SK-N-SH (cell line): ENCODE results near the gene MAP3K13. TPM values are rescaled to one million over a fixed set of nuclear protein-coding genes. Genes with fewer than 3 reads are reported as not detected.

Experiments
- CTCF ChIA-PET: fragments of 300-600, 350-600 bp; formaldehyde crosslinking; extraction: SDS; loops from one replicate; lab custom pipeline; 2021; lab: Yijun Ruan, JAX
- POLR2A ChIA-PET: fragments of 350-600 bp; sonication (Branson Sonifier 250); formaldehyde crosslinking; extraction: SDS; loops from one replicate; lab custom pipeline; 2020; ENCODE audit warnings: antibody characterized with exemption, inconsistent platforms; lab: Yijun Ruan, JAX
- DNase-seq: peaks from one replicate; pipeline ENCODE4 v3.0.0; 2012
- H2AFZ ChIP-seq: fragments of 200-600 bp; sonication (generic); 2 replicates; pipeline ENCODE4 v1.8.1; 2016; ENCODE audit warnings: antibody characterized with exemption, mild to moderate bottlenecking, low read depth
- H3F3A ChIP-seq: fragments of 200-600 bp; sonication (generic); replicated peaks from 2 replicates; pipeline ENCODE3; 2016; ENCODE audit warnings: antibody characterized with exemption, mild to moderate bottlenecking; ENCODE audit not compliant: insufficient read depth
- H3K27ac ChIP-seq, 2 experiments: fragments of 200-500 bp in 1 of 2; fragments of 200-600 bp in 1 of 2; sonication (Bioruptor generic) in 1 of 2; sonication (generic), shearing (Covaris generic) in 1 of 2; 2 replicates each; pipeline versions ENCODE4 v1.5.1 to v1.6.1; 2014 to 2016; ENCODE audit warnings: low read depth in 2 of 2, inconsistent platforms in 1 of 2, low read length in 1 of 2, mild to moderate bottlenecking in 1 of 2, mixed read lengths in 1 of 2
- H3K27me3 ChIP-seq: fragments of 200-600 bp; sonication (generic), shearing (Covaris generic); 2 replicates; pipeline ENCODE4 v1.6.1; 2016; ENCODE audit warnings: mixed run types; ENCODE audit not compliant: insufficient read depth
- H3K36me3 ChIP-seq, 2 experiments: fragments of 200-500 bp in 1 of 2; fragments of 200-600 bp in 1 of 2; sonication (Bioruptor generic) in 1 of 2; sonication (generic) in 1 of 2; replicated peaks in 1 of 2; 2 replicates each; pipeline versions ENCODE3 to v1.5.1; 2014 to 2016; ENCODE audit warnings: low read length in 1 of 2, mild to moderate bottlenecking in 1 of 2; ENCODE audit not compliant: insufficient read depth in 2 of 2, control insufficient read depth in 1 of 2
- H3K4me1 ChIP-seq, 2 experiments: fragments of 200-500 bp in 1 of 2; fragments of 200-600 bp in 1 of 2; sonication (Bioruptor generic) in 1 of 2; sonication (generic), shearing (Covaris generic) in 1 of 2; 2 replicates each; pipeline versions ENCODE4 v1.5.1 to v1.6.1; 2014 to 2016; ENCODE audit warnings: low read depth in 1 of 2, low read length in 1 of 2, mixed run types in 1 of 2; ENCODE audit not compliant: insufficient read depth in 2 of 2, control insufficient read depth in 1 of 2
- H3K4me2 ChIP-seq: fragments of 200-600 bp; sonication (generic), shearing (Covaris generic); 2 replicates; pipeline ENCODE4 v1.6.1; 2017; ENCODE audit warnings: mixed run types
- H3K4me3 ChIP-seq, 2 experiments: fragments of 200-500 bp in 1 of 2; fragments of 200-600 bp in 1 of 2; sonication (Bioruptor generic) in 1 of 2; sonication (generic), shearing (Covaris generic) in 1 of 2; 2 replicates each; pipeline versions ENCODE4 v1.5.1 to v1.8.1; 2014 to 2016; ENCODE audit warnings: low read depth in 2 of 2, inconsistent platforms in 1 of 2, low read length in 1 of 2, mild to moderate bottlenecking in 1 of 2, mixed read lengths in 1 of 2, moderate library complexity in 1 of 2
- H3K79me2 ChIP-seq: fragments of 200-600 bp; sonication (generic); 2 replicates; pipeline ENCODE4 v1.8.1; 2017; ENCODE audit warnings: mild to moderate bottlenecking; ENCODE audit not compliant: insufficient read depth
- H3K9ac ChIP-seq: fragments of 200-600 bp; sonication (generic); 2 replicates; pipeline ENCODE4 v1.6.1; 2017; ENCODE audit warnings: mixed run types
- H3K9me2 ChIP-seq: fragments of 200-600 bp; sonication (generic); 2 replicates; pipeline ENCODE4 v1.6.1; 2017; ENCODE audit warnings: mixed run types
- H3K9me3 ChIP-seq: fragments of 200-600 bp; sonication (generic); 2 replicates; pipeline ENCODE4 v1.6.1; 2017; ENCODE audit warnings: mixed run types, mild to moderate bottlenecking, moderate library complexity
- H4K20me1 ChIP-seq: fragments of 200-600 bp; sonication (generic); 2 replicates; pipeline ENCODE4 v1.6.1; 2017; ENCODE audit warnings: mild to moderate bottlenecking, mixed run types; ENCODE audit not compliant: insufficient read depth
- ELF1 ChIP-seq: IDR thresholded peaks from 2 replicates; pipeline ENCODE4 v1.4.0; 2012
- EP300 ChIP-seq, 2 experiments: IDR thresholded peaks; 2 replicates each; pipeline versions ENCODE4 v1.4.0 to v1.6.1; 2012; ENCODE audit warnings: borderline replicate concordance in 1 of 2, low read depth in 1 of 2, low read length in 1 of 2
- FOSL2 ChIP-seq: IDR thresholded peaks from 2 replicates; pipeline ENCODE4 v1.4.0; 2012; ENCODE audit warnings: low read depth, mild to moderate bottlenecking, moderate library complexity, borderline replicate concordance
- FOXJ3 ChIP-seq: sonication (generic); formaldehyde crosslinking; IDR thresholded peaks from 2 replicates; pipeline ENCODE4 v1.5.1; 2020; ENCODE audit warnings: mild to moderate bottlenecking, missing genetic modification reagents
- MAX ChIP-seq: IDR thresholded peaks from 2 replicates; pipeline ENCODE4 v1.4.0; 2012; ENCODE audit warnings: low read depth
- MEF2A ChIP-seq: IDR thresholded peaks from 2 replicates; pipeline ENCODE4 v1.4.0; 2012; ENCODE audit warnings: low read depth, borderline replicate concordance
- NRF1 ChIP-seq: IDR thresholded peaks from 2 replicates; pipeline ENCODE4 v1.6.1; 2012; ENCODE audit warnings: low read depth, mild to moderate bottlenecking, low read length
- RCOR1 ChIP-seq: fragments of 150-350 bp; IDR thresholded peaks from 2 replicates; pipeline ENCODE4 v1.6.1; 2017; ENCODE audit warnings: antibody characterized with exemption, low read length
- REST ChIP-seq: IDR thresholded peaks from 2 replicates; pipeline ENCODE4 v1.6.1; 2012; ENCODE audit warnings: mild to moderate bottlenecking, low read depth, low read length, moderate library complexity
- RFX5 ChIP-seq: IDR thresholded peaks from 2 replicates; pipeline ENCODE4 v1.6.1; 2012; ENCODE audit warnings: mild to moderate bottlenecking, improper control_type of control experiment, low read length
- RXRA ChIP-seq: IDR thresholded peaks from 2 replicates; pipeline ENCODE4 v1.4.0; 2012; ENCODE audit warnings: low read depth, mild to moderate bottlenecking, borderline replicate concordance
- SIN3A ChIP-seq: IDR thresholded peaks from 2 replicates; pipeline ENCODE4 v1.6.1; 2012; ENCODE audit warnings: low read depth, mild to moderate bottlenecking, low read length, moderate library complexity, borderline replicate concordance
- SMC3 ChIP-seq: IDR thresholded peaks from 2 replicates; pipeline ENCODE4 v1.6.1; 2012; ENCODE audit warnings: low read depth, low read length, improper control_type of control experiment
- TAF1 ChIP-seq: IDR thresholded peaks from 2 replicates; pipeline ENCODE4 v1.6.1; 2012; ENCODE audit warnings: low read depth, mild to moderate bottlenecking, low read length, moderate library complexity, borderline replicate concordance
- TCF12 ChIP-seq: IDR thresholded peaks from 2 replicates; pipeline ENCODE4 v1.4.0; 2012
- TEAD4 ChIP-seq: IDR thresholded peaks from 2 replicates; pipeline ENCODE4 v1.4.0; 2012; ENCODE audit warnings: mild to moderate bottlenecking, borderline replicate concordance; ENCODE audit not compliant: insufficient read depth
- USF2 ChIP-seq: fragments of 150-350 bp; IDR thresholded peaks from 2 replicates; pipeline ENCODE4 v1.6.1; 2017; ENCODE audit warnings: antibody characterized with exemption, low read length, low read depth, borderline replicate concordance
- YY1 ChIP-seq: IDR thresholded peaks from 2 replicates; pipeline ENCODE4 v1.4.0; 2012; ENCODE audit warnings: low read depth, mild to moderate bottlenecking
- WGBS: methylation state at CpG from one replicate; pipeline ENCODE4 v1.1.6; 2017; ENCODE audit warnings: low lambda C conversion rate; 5-methylcytosine and 5-hydroxymethylcytosine counted together
- polyA plus RNA-seq, 3 experiments: library from polyadenylated mRNA; depleted of rRNA; stranded (reverse); fragments of >200 nt; gene quantifications; 2 replicates each; pipeline ENCODE4 v1.2.3, GENCODE V29; 2012
- TF ChIP-seq, protein P1 (sequence below): fragments of 150-350 bp; IDR thresholded peaks from 2 replicates; pipeline ENCODE4 v1.6.1; 2016; ENCODE audit warnings: mild to moderate bottlenecking, low read depth, low read length

The MAP3K13 gene
- polyA plus RNA-seq, 1 of the 3 experiments (the other 2 are of a cell fraction), result 9.1 TPM

- Histone ChIP-seq H4K20me1 (no peaks in the 10 kb centered on the region), H3K4me1 (no peaks in the 10 kb centered on the region; a peak in 1 of 4 replicates), H3K4me3 (no peak overlapping the region), H3K36me3 (no peaks in the 10 kb centered on the region), H3K9ac (no peak overlapping the region), H3K9me2 (no peaks in the 10 kb centered on the region), H3K27me3 (no peaks in the 10 kb centered on the region), H3K4me2 (no peak overlapping the region), H3F3A (peaks cover 5% of the 10 kb centered on the region), H3K9me3 (no peaks in the 10 kb centered on the region), H2AFZ (no peak overlapping the region), H3K79me2 (no peaks in the 10 kb centered on the region), H3K27ac (no peak overlapping the region)
- ChIA-PET CTCF (no interaction called here), POLR2A (no interaction called here)
- 80% methylated on average over 6 of the region's 6 CpGs for WGBS
- DNase-seq, result no peak
- TF ChIP-seq RFX5, result no peak
These were observed 46.1 kb upstream of the MAP3K13 start for GRCh38 chr3:185316740-185317412.

DNA sequence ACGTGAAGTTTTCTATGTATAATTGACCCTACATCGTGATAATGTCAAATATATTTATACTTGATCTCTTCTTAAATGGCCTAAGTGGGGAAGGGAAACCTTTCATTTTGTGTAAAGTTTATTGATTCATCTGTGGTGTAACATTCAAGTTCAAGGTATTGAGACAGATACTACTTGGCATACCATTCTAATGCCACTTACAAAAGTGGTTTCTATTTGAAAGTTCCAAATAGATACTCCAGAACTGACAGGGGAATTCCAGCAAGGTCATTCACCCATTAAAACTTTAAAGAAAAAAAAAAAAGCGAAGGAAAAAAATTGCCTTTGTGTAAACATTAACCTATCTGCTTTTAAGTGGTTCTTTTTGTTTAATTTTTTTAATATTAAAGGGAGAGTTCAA, 45.3 kb upstream of the MAP3K13 start:
- Histone ChIP-seq H3K9ac (no peak overlapping the region), H3K4me3 (no peak overlapping the region), H3K36me3 (no peaks in the 10 kb centered on the region), H3K27ac (no peak overlapping the region; a peak in 1 of 4 replicates), H3F3A (peaks cover 5% of the 10 kb centered on the region), H2AFZ (no peak overlapping the region), H3K4me2 (no peak overlapping the region), H3K27me3 (no peaks in the 10 kb centered on the region), H3K79me2 (no peaks in the 10 kb centered on the region), H3K4me1 (no peaks in the 10 kb centered on the region; a peak in 1 of 4 replicates), H4K20me1 (no peaks in the 10 kb centered on the region), H3K9me2 (no peaks in the 10 kb centered on the region), H3K9me3 (no peaks in the 10 kb centered on the region)
- CTCF ChIA-PET, result interaction anchor here (1.0 kb wide), 1 partner anchor 10 kb away, joined by 3 read pairs; no protein-coding TSS in a partner anchor
- WGBS, result 55% methylated on average over 3 of the region's 3 CpGs
- TF ChIP-seq MAX (no peak), MEF2A (no peak), SIN3A (no peak), ELF1 (no peak), RFX5 (no peak), FOXJ3 (CRISPR knock-in tag) (no peak), SMC3 (no peak), TEAD4 (no peak), EP300 (IDR thresholded peaks at IDR 0.05; ENCODE audit: borderline replicate concordance in 1 of 2, low read depth in 1 of 2, low read length in 1 of 2) (no peak), TAF1 (no peak), NRF1 (no peak), RXRA (no peak), TCF12 (no peak), YY1 (no peak), RCOR1 (no peak), USF2 (no peak), REST (no peak), FOSL2 (no peak)
- TF ChIP-seq, protein P1, sequence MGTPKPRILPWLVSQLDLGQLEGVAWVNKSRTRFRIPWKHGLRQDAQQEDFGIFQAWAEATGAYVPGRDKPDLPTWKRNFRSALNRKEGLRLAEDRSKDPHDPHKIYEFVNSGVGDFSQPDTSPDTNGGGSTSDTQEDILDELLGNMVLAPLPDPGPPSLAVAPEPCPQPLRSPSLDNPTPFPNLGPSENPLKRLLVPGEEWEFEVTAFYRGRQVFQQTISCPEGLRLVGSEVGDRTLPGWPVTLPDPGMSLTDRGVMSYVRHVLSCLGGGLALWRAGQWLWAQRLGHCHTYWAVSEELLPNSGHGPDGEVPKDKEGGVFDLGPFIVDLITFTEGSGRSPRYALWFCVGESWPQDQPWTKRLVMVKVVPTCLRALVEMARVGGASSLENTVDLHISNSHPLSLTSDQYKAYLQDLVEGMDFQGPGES, result no peak
- no peak for DNase-seq
- POLR2A ChIA-PET, result no interaction called here
